ENCODE data around the gene PARL.

GRCh38 chr3:183898028-183898431, 13.3 kb upstream of the PARL start:
- TF ChIP-seq, protein P1, sequence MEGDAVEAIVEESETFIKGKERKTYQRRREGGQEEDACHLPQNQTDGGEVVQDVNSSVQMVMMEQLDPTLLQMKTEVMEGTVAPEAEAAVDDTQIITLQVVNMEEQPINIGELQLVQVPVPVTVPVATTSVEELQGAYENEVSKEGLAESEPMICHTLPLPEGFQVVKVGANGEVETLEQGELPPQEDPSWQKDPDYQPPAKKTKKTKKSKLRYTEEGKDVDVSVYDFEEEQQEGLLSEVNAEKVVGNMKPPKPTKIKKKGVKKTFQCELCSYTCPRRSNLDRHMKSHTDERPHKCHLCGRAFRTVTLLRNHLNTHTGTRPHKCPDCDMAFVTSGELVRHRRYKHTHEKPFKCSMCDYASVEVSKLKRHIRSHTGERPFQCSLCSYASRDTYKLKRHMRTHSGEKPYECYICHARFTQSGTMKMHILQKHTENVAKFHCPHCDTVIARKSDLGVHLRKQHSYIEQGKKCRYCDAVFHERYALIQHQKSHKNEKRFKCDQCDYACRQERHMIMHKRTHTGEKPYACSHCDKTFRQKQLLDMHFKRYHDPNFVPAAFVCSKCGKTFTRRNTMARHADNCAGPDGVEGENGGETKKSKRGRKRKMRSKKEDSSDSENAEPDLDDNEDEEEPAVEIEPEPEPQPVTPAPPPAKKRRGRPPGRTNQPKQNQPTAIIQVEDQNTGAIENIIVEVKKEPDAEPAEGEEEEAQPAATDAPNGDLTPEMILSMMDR (IDR thresholded peaks at IDR 0.05) = no peak
- TF ChIP-seq JUND (IDR thresholded peaks at IDR 0.05) = no peak
- TF ChIP-seq, protein P2, sequence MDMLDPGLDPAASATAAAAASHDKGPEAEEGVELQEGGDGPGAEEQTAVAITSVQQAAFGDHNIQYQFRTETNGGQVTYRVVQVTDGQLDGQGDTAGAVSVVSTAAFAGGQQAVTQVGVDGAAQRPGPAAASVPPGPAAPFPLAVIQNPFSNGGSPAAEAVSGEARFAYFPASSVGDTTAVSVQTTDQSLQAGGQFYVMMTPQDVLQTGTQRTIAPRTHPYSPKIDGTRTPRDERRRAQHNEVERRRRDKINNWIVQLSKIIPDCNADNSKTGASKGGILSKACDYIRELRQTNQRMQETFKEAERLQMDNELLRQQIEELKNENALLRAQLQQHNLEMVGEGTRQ (IDR thresholded peaks at IDR 0.05; ENCODE audit: borderline replicate concordance, low read depth, low read length) = no peak
- TF ChIP-seq POLR2AphosphoS5 (IDR thresholded peaks at IDR 0.05; ENCODE audit: low read depth, low read length) = no peak
- TF ChIP-seq REST (IDR thresholded peaks at IDR 0.05; ENCODE audit: low read depth, low read length) = no peak
- no peak for TF ChIP-seq EZH2phosphoT487 (IDR thresholded peaks at IDR 0.05; ENCODE audit: borderline replicate concordance, low read depth)
- TF ChIP-seq TCF12 (IDR thresholded peaks at IDR 0.05) = no peak
- no peak for TF ChIP-seq YY1 (IDR thresholded peaks at IDR 0.05; ENCODE audit: low read depth)

All from SK-N-SH (cell line).